Hematopoietic multipotent progenitor cell treated with erythropoietin and hydrocortisone succinate and interleukin-3 and kit ligand, for 8 days (in vitro differentiated cells): ENCODE data around the gene CFDP1.

ENCODE experiments used
- DNase-seq: peaks from one replicate; pipeline ENCODE4 v3.0.0-alpha.2; 2015

Gene CFDP1

GRCh38 chr16:75315539-75316306, 117.6 kb downstream of the CFDP1 start:
- DNase-seq = no peak

- no peak for DNase-seq
Observed at GRCh38 chr16:75312875-75313274, 120.4 kb downstream of the CFDP1 start.

- DNase-seq = no peak
Observed at GRCh38 chr16:75311383-75311938, 121.8 kb downstream of the CFDP1 start.

- DNase-seq = no peak
Observed at GRCh38 chr16:75310541-75310940, 122.8 kb downstream of the CFDP1 start.

- peak; percentile 33 for DNase-seq
Observed at GRCh38 chr16:75309899-75310430, 123.3 kb downstream of the CFDP1 start.

- no peak for DNase-seq
Observed at GRCh38 chr16:75309156-75309555, 124.1 kb downstream of the CFDP1 start.

GRCh38 chr16:75308011-75308410, 125.3 kb downstream of the CFDP1 start:
- no peak for DNase-seq

- DNase-seq = no peak
Observed at GRCh38 chr16:75307506-75307905, 125.8 kb downstream of the CFDP1 start.

- DNase-seq = peak; percentile 21
Observed at GRCh38 chr16:75306099-75306762, 127.1 kb downstream of the CFDP1 start.

GRCh38 chr16:75305364-75306098, 127.8 kb downstream of the CFDP1 start:
- DNase-seq = peak; percentile 96

GRCh38 chr16:75304521-75305363, 128.6 kb downstream of the CFDP1 start:
- DNase-seq = peak; percentile 91

- no peak for DNase-seq
Observed at GRCh38 chr16:75301804-75302203, 131.5 kb downstream of the CFDP1 start.

- DNase-seq = no peak
Observed at GRCh38 chr16:75298267-75298666, 135.0 kb downstream of the CFDP1 start.

GRCh38 chr16:75296606-75297005, 136.7 kb downstream of the CFDP1 start:
- no peak for DNase-seq

GRCh38 chr16:75294773-75295459, 138.4 kb downstream of the CFDP1 start:
- DNase-seq = no peak

GRCh38 chr16:75293772-75294171, 139.5 kb downstream of the CFDP1 start:
- no peak for DNase-seq

GRCh38 chr16:75293173-75293572, 140.1 kb downstream of the CFDP1 start:
- no peak for DNase-seq

- peak; percentile 42 for DNase-seq
Observed at GRCh38 chr16:75292691-75293090, 140.6 kb downstream of the CFDP1 start.

GRCh38 chr16:75289189-75289588, 144.1 kb downstream of the CFDP1 start:
- DNase-seq = peak; percentile 43

GRCh38 chr16:75288596-75289120, 144.6 kb downstream of the CFDP1 start:
- DNase-seq = peak; percentile 58

GRCh38 chr16:75288181-75288580, 145.1 kb downstream of the CFDP1 start:
- DNase-seq = peak; percentile 65
